IMR-90 (cell line): ENCODE data around the gene WBP2. TPM values are rescaled to one million over a fixed set of nuclear protein-coding genes. Genes with fewer than 3 reads are reported as not detected.

Source experiments
- ATAC-seq: fragments of 200-7000 bp; cut with Tn5 transposase; 2 replicates; pipeline ENCODE4 v1.9.1; 2020; ENCODE audit warnings: low read depth, mild to moderate bottlenecking, moderate library complexity
- BruUV-seq: library from RNA; stranded (reverse); fragments of 400-500 nt; replicated peaks from 2 replicates; lab custom pipeline; 2021; lab: Mats Ljungman, UMichigan
- CTCF ChIA-PET: fragments of 300-600 bp; formaldehyde crosslinking; extraction: SDS; loops from one replicate; lab custom pipeline; 2021; ENCODE audit warnings: antibody characterized with exemption; lab: Yijun Ruan, JAX
- POLR2A ChIA-PET: fragments of 300-600 bp; sonication (Branson Sonifier 250); formaldehyde crosslinking; loops from one replicate; lab custom pipeline; 2022; ENCODE audit warnings: antibody characterized with exemption; ENCODE audit not compliant: unreplicated experiment; lab: Charles Lee
- DNase-seq: peaks from one replicate; pipeline ENCODE4 v3.0.0; 2013
- H2AFZ ChIP-seq: replicated peaks from 2 replicates; pipeline ENCODE3; 2013; ENCODE audit warnings: low read length, mild to moderate bottlenecking; ENCODE audit not compliant: poor library complexity
- H2AK5ac ChIP-seq: 2 replicates; pipeline ENCODE4 v1.6.1; 2013; ENCODE audit warnings: low read depth, low read length, inconsistent platforms
- H2AK9ac ChIP-seq: replicated peaks from 2 replicates; pipeline ENCODE3; 2013; ENCODE audit warnings: mild to moderate bottlenecking, low read depth, low read length, moderate library complexity; ENCODE audit not compliant: poor library complexity
- H2BK120ac ChIP-seq: 2 replicates; pipeline ENCODE4 v1.6.1; 2013; ENCODE audit warnings: low read depth, low read length, inconsistent platforms
- H2BK15ac ChIP-seq: 3 replicates; pipeline ENCODE4 v1.6.1; 2013; ENCODE audit warnings: low read depth, low read length, inconsistent platforms
- H2BK20ac ChIP-seq: 2 replicates; pipeline ENCODE4 v1.6.1; 2013; ENCODE audit warnings: low read depth, mild to moderate bottlenecking, inconsistent platforms, low read length, moderate library complexity
- H2BK5ac ChIP-seq: 2 replicates; pipeline ENCODE4 v1.6.1; 2013; ENCODE audit warnings: mild to moderate bottlenecking, low read depth, low read length, inconsistent platforms; ENCODE audit not compliant: poor library complexity, severe bottlenecking
- H3K14ac ChIP-seq: replicated peaks from 2 replicates; pipeline ENCODE4 v1.6.1; 2013; ENCODE audit warnings: low read depth, low read length, inconsistent platforms
- H3K18ac ChIP-seq: 2 replicates; pipeline ENCODE4 v1.6.1; 2013; ENCODE audit warnings: low read depth, low read length, control low read depth
- H3K23ac ChIP-seq: 2 replicates; pipeline ENCODE4 v1.6.1; 2013; ENCODE audit warnings: low read depth, low read length, inconsistent platforms
- H3K27ac ChIP-seq: 2 replicates; pipeline ENCODE4 v1.5.1; 2013; ENCODE audit warnings: mild to moderate bottlenecking, control low read depth, low read length; ENCODE audit not compliant: insufficient read depth
- H3K27me3 ChIP-seq: 2 replicates; pipeline ENCODE4 v1.6.1; 2013; ENCODE audit warnings: low read length; ENCODE audit not compliant: control insufficient read depth, insufficient read depth
- H3K36me3 ChIP-seq: 2 replicates; pipeline ENCODE4 v1.6.1; 2013; ENCODE audit warnings: low read length, mixed read lengths; ENCODE audit not compliant: control insufficient read depth, insufficient read depth
- H3K4ac ChIP-seq: 2 replicates; pipeline ENCODE4 v1.6.1; 2013; ENCODE audit warnings: low read depth, low read length, inconsistent platforms
- H3K4me1 ChIP-seq: 2 replicates; pipeline ENCODE4 v1.6.1; 2013; ENCODE audit warnings: low read length, mixed read lengths; ENCODE audit not compliant: control insufficient read depth, insufficient read depth
- H3K4me2 ChIP-seq: 2 replicates; pipeline ENCODE4 v1.6.1; 2013; ENCODE audit warnings: low read depth, mild to moderate bottlenecking, control low read depth, low read length, moderate library complexity
- H3K4me3 ChIP-seq: 2 replicates; pipeline ENCODE4 v1.5.1; 2013; ENCODE audit warnings: low read depth, mild to moderate bottlenecking, control low read depth, low read length, moderate library complexity; ENCODE audit not compliant: insufficient read depth
- H3K56ac ChIP-seq: 2 replicates; pipeline ENCODE4 v1.6.1; 2013; ENCODE audit warnings: low read length, inconsistent platforms; ENCODE audit not compliant: insufficient read depth; ENCODE audit errors: extremely low read depth
- H3K79me1 ChIP-seq, 2 experiments: 2 replicates each; pipeline ENCODE4 v1.6.1; 2013; ENCODE audit warnings: low read length in 2 of 2, inconsistent platforms in 1 of 2, low read depth in 1 of 2
- H3K9ac ChIP-seq: 2 replicates; pipeline ENCODE4 v1.6.1; 2013; ENCODE audit warnings: low read depth, low read length, control low read depth
- H3K9me1 ChIP-seq: 2 replicates; pipeline ENCODE4 v1.6.1; 2013; ENCODE audit warnings: low read length, inconsistent platforms; ENCODE audit not compliant: insufficient read depth
- H3K9me3 ChIP-seq: 2 replicates; pipeline ENCODE4 v1.6.1; 2013; ENCODE audit warnings: low read length; ENCODE audit not compliant: control insufficient read depth, insufficient read depth
- H4K20me1 ChIP-seq: 2 replicates; pipeline ENCODE4 v1.6.1; 2013; ENCODE audit warnings: low read length, inconsistent platforms; ENCODE audit not compliant: insufficient read depth
- H4K5ac ChIP-seq: 2 replicates; pipeline ENCODE4 v1.6.1; 2013; ENCODE audit warnings: mild to moderate bottlenecking, low read depth, low read length, control low read depth
- H4K8ac ChIP-seq, 2 experiments: 2 replicates each; pipeline ENCODE4 v1.6.1; 2013; ENCODE audit warnings: low read depth in 2 of 2, low read length in 2 of 2, control low read depth in 1 of 2, inconsistent platforms in 1 of 2
- H4K91ac ChIP-seq: 2 replicates; pipeline ENCODE4 v1.6.1; 2013; ENCODE audit warnings: low read depth, low read length, inconsistent platforms; ENCODE audit not compliant: insufficient read depth
- CEBPB ChIP-seq: IDR thresholded peaks from 2 replicates; pipeline ENCODE4 v1.6.1; 2012; ENCODE audit warnings: low read depth, low read length, improper control_type of control experiment
- WGBS, 2 experiments: methylation state at CpG; one replicate each; pipeline versions ENCODE4 v1.1.5 to v1.1.7; 2013; ENCODE audit warnings: missing lambda C conversion rate in 2 of 2; ENCODE audit not compliant: insufficient read length in 1 of 2; ENCODE audit errors: extremely low coverage in 2 of 2; 5-methylcytosine and 5-hydroxymethylcytosine counted together
- dilution Hi-C: fragments of 300-500 bp; cut with HindIII; formaldehyde crosslinking; loops from one replicate; pipeline ENCODE4 v1.14.3; 2018; ENCODE audit warnings: low sequenced_read_pairs; ENCODE audit not compliant: unreplicated experiment
- in situ Hi-C: fragments of 300-500 bp; cut with MboI; formaldehyde crosslinking; loops from 3 replicates; pipeline ENCODE4 v1.14.3; 2019; ENCODE audit warnings: low sequenced_read_pairs, inconsistent platforms, mixed read lengths
- intact Hi-C: fragments of 100-400 bp; cut with micrococcal nuclease; formaldehyde crosslinking; loops from 2 replicates; pipeline ENCODE4 v1.10.0; 2022
- polyA plus RNA-seq, 3 experiments: library from polyadenylated mRNA; depleted of rRNA; stranded (reverse); fragments of >200 nt; gene quantifications; 2 replicates each; pipeline ENCODE4 v1.2.3, GENCODE V29; 2012; ENCODE audit warnings: low replicate concordance in 1 of 3
- total RNA-seq: library from RNA; depleted of rRNA; stranded (reverse); fragments of >200 nt; gene quantifications from 2 replicates; pipeline ENCODE4 v1.2.3, GENCODE V29; 2012

The WBP2 gene
- total and polyA plus RNA-seq, 2 of the 4 experiments (the other 2 are of a cell fraction) = 9.0 to 35.5 TPM

- in situ Hi-C loops = no loop called here
- Histone ChIP-seq H3K23ac (no peak overlapping the region), H3K4me1 (peaks cover 3% of the 10 kb centered on the region), H3K79me1 (no peaks in the 10 kb centered on the region), H3K4ac (no peak overlapping the region), H3K9ac (no peak overlapping the region), H3K9me3 (no peaks in the 10 kb centered on the region), H3K27me3 (no peaks in the 10 kb centered on the region; the same call in 1 of the 2 replicates), H3K4me2 (no peak overlapping the region), H4K5ac (no peak overlapping the region), H2BK20ac (no peak overlapping the region), H4K91ac (no peak overlapping the region), H3K56ac (no peak overlapping the region), H3K36me3 (no peaks in the 10 kb centered on the region), H2AFZ (peak overlapping the region; percentile 73), H2AK5ac (no peak overlapping the region), H2AK9ac (no peak overlapping the region), H3K27ac (no peak overlapping the region), H2BK15ac (no peak overlapping the region), H3K9me1 (peaks cover 3% of the 10 kb centered on the region; the same call in 1 of the 2 replicates), H2BK5ac (no peak overlapping the region), H4K20me1 (no peaks in the 10 kb centered on the region), H3K14ac (no peak overlapping the region), H3K18ac (no peak overlapping the region), H2BK120ac (no peak overlapping the region), H3K4me3 (no peak overlapping the region), H4K8ac (peak overlapping the region; percentile 47 to 52; a peak in 1 of 4 replicates)
- 0 out of 2 replicates have a peak, but pooled peaks have one; percentile 9 for ATAC-seq
- intact Hi-C loops = no loop called here
- no peak for DNase-seq
- POLR2A ChIA-PET = no interaction called here
- 46% methylated on average over 4 of the region's 20 CpGs; no CpG with 5 or more reads in 1 of the 2 experiments for WGBS, 2 experiments
- CTCF ChIA-PET = no interaction called here
- dilution Hi-C loops = no loop called here
- TF ChIP-seq CEBPB = no peak
- no TSS peak for BruUV-seq
Observed at GRCh38 chr17:75832652-75833400, 22.3 kb downstream of the WBP2 start.
